Right atrium auricular region (tissue), 2 donors: ENCODE measurements around the gene SYNDIG1. TPM values are rescaled to one million over a fixed set of nuclear protein-coding genes. Genes with fewer than 3 reads are reported as not detected.

ENCODE experiments used
- DNase-seq: peaks from one replicate; pipeline ENCODE4 v3.0.0-alpha.2; 2019; ENCODE audit warnings: low spot score
- H3K27ac ChIP-seq, 2 donors: fragments of 200-600 bp; sonication (generic); 1 replicate in 1 of 2; 2 replicates in 1 of 2; pipeline ENCODE4 v1.5.1; 2016 to 2019
- H3K27me3 ChIP-seq, 2 donors: fragments of 200-600 bp; sonication (generic); one replicate each; pipeline versions ENCODE4 v1.5.1 to v1.6.0; 2017 to 2019
- H3K36me3 ChIP-seq: fragments of 200-600 bp; sonication (generic); one replicate; pipeline ENCODE4 v1.5.1; 2016
- H3K4me1 ChIP-seq, 2 donors: fragments of 200-600 bp; sonication (generic); one replicate each; pipeline versions ENCODE4 v1.5.1 to v1.6.0; 2017 to 2019
- H3K4me3 ChIP-seq, 2 donors: fragments of 200-600 bp; sonication (generic); 1 replicate in 1 of 2; 2 replicates in 1 of 2; pipeline ENCODE4 v1.5.1; 2017 to 2019; ENCODE audit warnings: mild to moderate bottlenecking in 1 of 2, moderate library complexity in 1 of 2
- H3K9me3 ChIP-seq, 2 donors: fragments of 200-600 bp; sonication (generic); one replicate each; pipeline ENCODE4 v1.5.1; 2019
- CTCF ChIP-seq, 2 donors: fragments of 200-600 bp; sonication (generic); IDR thresholded peaks; one replicate each; pipeline ENCODE4 v1.5.1; 2019; ENCODE audit warnings: antibody characterized with exemption in 2 of 2
- total RNA-seq, 2 donors: library from RNA; depleted of rRNA; stranded (reverse); fragments of >200 nt; gene quantifications; one replicate each; pipeline ENCODE4 v1.1.0, GENCODE V29; 2016

SYNDIG1 gene
- total RNA-seq, 2 donors from 2014 or later: 21.7 to 38.1 TPM

- DNase-seq: no peak
- Histone ChIP-seq H3K36me3 (no peaks in the 10 kb centered on the region), H3K4me1 (peaks cover 0 to 24% of the 10 kb centered on the region in 2 donors), H3K9me3 (peaks cover 0 to 2% of the 10 kb centered on the region in 2 donors), H3K27ac (no peak overlapping the region), H3K4me3 (no peak overlapping the region), H3K27me3 (no peaks in the 10 kb centered on the region)
- no peak for TF ChIP-seq CTCF (IDR thresholded peaks at IDR 0.05)
Measured at GRCh38 chr20:24637941-24638340, 168.5 kb downstream of the SYNDIG1 start.

GRCh38 chr20:24638591-24639548 lies 169.4 kb downstream of the SYNDIG1 start:
- Histone ChIP-seq H3K9me3 (peaks cover 0 to 8% of the 10 kb centered on the region in 2 donors), H3K27me3 (no peaks in the 10 kb centered on the region), H3K27ac (no peak overlapping the region), H3K4me3 (no peak overlapping the region), H3K4me1 (peaks cover 0 to 15% of the 10 kb centered on the region in 2 donors), H3K36me3 (no peaks in the 10 kb centered on the region)
- DNase-seq: peak; percentile 46
- TF ChIP-seq CTCF (IDR thresholded peaks at IDR 0.05): no peak

- H3K9me3 ChIP-seq: peaks cover 0 to 8% of the 10 kb centered on the region in 2 donors
- H3K36me3 ChIP-seq: no peaks in the 10 kb centered on the region
- no peak for DNase-seq
- no peak for TF ChIP-seq CTCF (IDR thresholded peaks at IDR 0.05)
- no peak overlapping the region for H3K4me3 ChIP-seq
- no peaks in the 10 kb centered on the region for H3K27me3 ChIP-seq
- no peak overlapping the region for H3K27ac ChIP-seq
- peaks cover 0 to 2% of the 10 kb centered on the region in 2 donors for H3K4me1 ChIP-seq
Measured at GRCh38 chr20:24640276-24640675, 170.8 kb downstream of the SYNDIG1 start.

- Histone ChIP-seq H3K27ac (no peak overlapping the region), H3K4me3 (no peak overlapping the region), H3K27me3 (no peaks in the 10 kb centered on the region), H3K9me3 (peaks cover 0 to 8% of the 10 kb centered on the region in 2 donors), H3K4me1 (no peaks in the 10 kb centered on the region), H3K36me3 (no peaks in the 10 kb centered on the region)
- no peak for DNase-seq
- TF ChIP-seq CTCF (IDR thresholded peaks at IDR 0.05): no peak
Measured at GRCh38 chr20:24640686-24641085, 171.3 kb downstream of the SYNDIG1 start.

GRCh38 chr20:24643731-24644626 lies 174.6 kb downstream of the SYNDIG1 start:
- TF ChIP-seq CTCF (IDR thresholded peaks at IDR 0.05): no peak
- H3K36me3 ChIP-seq: no peaks in the 10 kb centered on the region

More at GRCh38 chr20:24643731-24644626, 174.6 kb downstream of the SYNDIG1 start:
- no peak for DNase-seq
- Histone ChIP-seq H3K4me3 (no peak overlapping the region), H3K4me1 (peaks cover 0 to 6% of the 10 kb centered on the region in 2 donors), H3K27ac (no peak overlapping the region), H3K9me3 (peaks cover 0 to 8% of the 10 kb centered on the region in 2 donors), H3K27me3 (no peaks in the 10 kb centered on the region)
